ENCODE data around the gene FHAD1. TPM values are rescaled to one million over a fixed set of nuclear protein-coding genes. Genes with fewer than 3 reads are reported as not detected.

Gene FHAD1
- total RNA-seq, 4 donors from 2014 or later = 0.96 TPM; not detected in 3

DNA sequence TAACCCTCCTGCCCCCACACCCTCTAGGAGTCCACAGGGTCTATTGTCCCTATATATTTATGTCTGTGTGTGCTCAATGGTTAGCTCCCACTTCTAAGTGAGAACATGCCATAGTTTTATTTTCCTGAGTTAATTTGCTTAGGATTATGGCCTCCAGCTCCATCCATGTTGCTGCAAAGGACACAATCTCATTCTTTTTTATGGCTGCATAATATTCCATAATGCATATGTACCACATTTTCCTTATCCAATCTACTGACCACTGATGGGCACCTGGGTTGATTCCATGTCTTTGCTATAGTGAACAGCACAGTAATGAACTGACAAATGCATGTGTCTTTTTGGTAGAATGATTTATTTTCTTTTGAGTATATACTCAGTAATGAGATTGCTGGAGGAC is 13.3 kb upstream of the FHAD1 start:
- TF ChIP-seq, protein P1, sequence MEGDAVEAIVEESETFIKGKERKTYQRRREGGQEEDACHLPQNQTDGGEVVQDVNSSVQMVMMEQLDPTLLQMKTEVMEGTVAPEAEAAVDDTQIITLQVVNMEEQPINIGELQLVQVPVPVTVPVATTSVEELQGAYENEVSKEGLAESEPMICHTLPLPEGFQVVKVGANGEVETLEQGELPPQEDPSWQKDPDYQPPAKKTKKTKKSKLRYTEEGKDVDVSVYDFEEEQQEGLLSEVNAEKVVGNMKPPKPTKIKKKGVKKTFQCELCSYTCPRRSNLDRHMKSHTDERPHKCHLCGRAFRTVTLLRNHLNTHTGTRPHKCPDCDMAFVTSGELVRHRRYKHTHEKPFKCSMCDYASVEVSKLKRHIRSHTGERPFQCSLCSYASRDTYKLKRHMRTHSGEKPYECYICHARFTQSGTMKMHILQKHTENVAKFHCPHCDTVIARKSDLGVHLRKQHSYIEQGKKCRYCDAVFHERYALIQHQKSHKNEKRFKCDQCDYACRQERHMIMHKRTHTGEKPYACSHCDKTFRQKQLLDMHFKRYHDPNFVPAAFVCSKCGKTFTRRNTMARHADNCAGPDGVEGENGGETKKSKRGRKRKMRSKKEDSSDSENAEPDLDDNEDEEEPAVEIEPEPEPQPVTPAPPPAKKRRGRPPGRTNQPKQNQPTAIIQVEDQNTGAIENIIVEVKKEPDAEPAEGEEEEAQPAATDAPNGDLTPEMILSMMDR (IDR thresholded peaks at IDR 0.05) = no peak
- DNase-seq (ENCODE audit: low spot score) (no peak), ATAC-seq (ENCODE audit: low FRiP score) (no peak)

DNA sequence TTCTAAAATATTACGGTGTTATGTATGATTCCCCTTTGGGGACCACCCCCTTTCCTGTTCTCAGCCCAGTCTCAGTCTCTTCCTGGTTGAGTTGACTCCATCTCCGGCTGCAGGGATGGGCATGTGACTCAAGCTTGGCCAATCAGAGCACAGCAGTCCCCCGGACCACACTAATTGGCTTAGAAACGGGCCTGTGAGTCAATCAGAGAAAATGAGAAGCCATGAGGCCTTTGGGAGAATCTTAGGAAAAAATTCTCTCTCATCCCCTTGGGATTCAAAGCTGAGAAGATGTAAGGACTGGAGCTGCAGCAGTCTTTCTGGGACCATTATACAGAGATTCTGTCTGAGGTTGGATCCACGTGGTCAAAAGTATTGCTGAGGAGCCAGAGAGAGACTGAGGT is 10.7 kb upstream of the FHAD1 start:
- DNase-seq (ENCODE audit: low spot score) (no peak), ATAC-seq (ENCODE audit: low FRiP score) (no peak)
- TF ChIP-seq, protein P1 (IDR thresholded peaks at IDR 0.05) = no peak

DNA sequence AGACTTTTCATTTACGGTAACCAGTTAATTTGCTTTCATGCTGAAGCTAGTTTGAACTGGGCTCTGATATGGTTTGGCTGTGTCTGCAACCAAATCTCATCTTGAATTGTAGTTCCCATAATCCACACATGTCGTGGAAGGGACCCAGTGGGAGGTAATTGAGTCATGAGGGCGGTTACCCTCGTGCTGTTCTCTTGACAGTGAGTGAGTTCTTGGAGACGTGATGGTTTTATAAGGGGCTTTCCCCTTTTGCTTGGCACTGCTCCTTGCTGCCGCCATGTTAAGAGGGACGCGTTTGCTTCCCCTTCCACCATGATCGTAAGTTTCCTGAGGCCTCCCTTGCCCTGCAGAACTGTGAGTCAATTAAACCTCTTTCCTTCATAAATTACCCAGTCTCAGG is 10.3 kb upstream of the FHAD1 start:
- no peak for ATAC-seq (ENCODE audit: low FRiP score)
- TF ChIP-seq, protein P1 (IDR thresholded peaks at IDR 0.05) = no peak

DNA sequence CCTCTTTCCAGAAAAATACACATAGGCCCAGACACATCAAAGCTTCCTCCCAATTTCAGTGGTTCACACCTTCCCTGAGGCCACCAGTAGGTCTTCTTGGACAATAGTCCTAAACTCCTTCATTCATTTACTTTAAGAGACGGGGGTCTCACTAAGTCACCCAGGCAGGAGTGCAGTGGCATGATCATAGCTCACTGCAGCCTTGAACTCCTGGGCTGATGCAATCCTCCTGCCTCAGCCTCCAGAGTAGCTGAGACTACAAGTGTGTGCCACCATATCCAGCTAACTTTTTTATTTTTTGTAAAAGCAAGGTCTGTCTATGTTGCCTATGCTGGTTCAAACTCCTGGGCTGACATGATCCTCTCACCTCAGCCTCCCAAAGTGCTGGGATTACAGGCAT is 8.2 kb upstream of the FHAD1 start:
- ATAC-seq (ENCODE audit: low FRiP score) (no peak), DNase-seq (ENCODE audit: low spot score) (no peak)
- TF ChIP-seq, protein P1 (IDR thresholded peaks at IDR 0.05) = no peak

More for the DNA sequence above, 10.3 kb upstream of the FHAD1 start:
- no peak for DNase-seq (ENCODE audit: low spot score)

DNA sequence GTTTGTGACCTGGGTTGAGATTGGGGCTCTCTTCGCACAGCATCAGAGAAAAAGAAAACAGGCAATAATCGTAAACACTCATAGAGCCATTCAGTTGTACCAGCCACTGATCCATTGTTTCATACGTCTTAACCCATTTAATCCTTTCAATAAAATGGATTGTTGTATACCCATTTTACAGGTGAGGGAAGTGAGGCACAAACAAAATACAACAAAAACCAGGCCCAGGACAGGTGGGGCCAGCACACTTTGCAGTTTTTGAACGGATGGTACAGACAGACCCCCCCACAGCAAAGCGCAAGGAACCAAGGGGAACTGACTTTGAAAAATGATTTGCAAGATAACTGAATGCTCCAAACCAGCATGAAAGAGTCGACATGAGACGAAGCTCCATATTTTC is 4.3 kb upstream of the FHAD1 start:
- DNase-seq (ENCODE audit: low spot score) (no peak), ATAC-seq (ENCODE audit: low FRiP score) (no peak)
- TF ChIP-seq, protein P1 (IDR thresholded peaks at IDR 0.05) = no peak

DNA sequence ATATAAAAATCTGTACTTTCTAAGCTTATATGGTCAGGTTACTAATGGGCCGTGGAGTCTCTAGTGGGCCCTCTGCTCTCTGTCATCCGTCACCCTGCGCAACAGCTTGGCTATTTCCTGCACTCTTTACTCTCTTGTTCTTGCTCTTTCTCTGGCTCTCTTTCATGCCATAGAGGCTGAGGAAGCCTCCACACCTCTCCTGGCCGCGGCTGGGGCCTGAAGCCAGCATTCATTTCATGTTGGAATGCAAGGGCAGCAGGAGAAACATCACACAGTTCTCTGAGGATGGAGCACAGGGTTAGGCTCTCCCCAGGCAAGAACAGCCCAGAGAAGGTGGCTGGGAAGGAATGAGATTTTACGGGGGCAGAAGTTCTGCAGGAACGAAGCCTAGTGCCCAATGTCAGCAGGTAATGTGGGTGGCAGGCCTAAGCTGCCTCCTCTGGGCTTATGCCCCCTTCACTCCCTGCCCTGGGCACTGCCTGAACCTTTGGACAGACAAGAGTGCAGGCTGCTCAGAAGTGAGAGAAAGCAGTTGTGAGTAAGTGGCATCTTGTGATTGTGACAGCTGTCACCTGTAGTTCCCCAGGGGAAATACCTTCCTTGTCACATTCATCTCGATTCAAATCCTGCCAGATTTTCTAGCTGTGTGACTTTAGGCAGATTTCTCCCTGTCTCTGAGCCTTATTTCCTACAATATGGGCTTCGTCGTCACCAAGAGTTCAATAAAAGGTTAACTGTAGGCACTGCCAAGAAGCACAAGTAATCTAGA is 3.6 kb upstream of the FHAD1 start:
- DNase-seq (ENCODE audit: low spot score) = no peak

More for the DNA sequence above, 3.6 kb upstream of the FHAD1 start:
- TF ChIP-seq, protein P1 (IDR thresholded peaks at IDR 0.05) = no peak
- no peak for ATAC-seq (ENCODE audit: low FRiP score)
